Neural cell (in vitro differentiated cells): Measurements from ENCODE around the gene RAPGEF5. TPM values are rescaled to one million over a fixed set of nuclear protein-coding genes. Genes with fewer than 3 reads are reported as not detected.

ENCODE experiments used
- H2AFZ ChIP-seq: fragments of 200-600, 300-800 bp; sonication (generic), shearing (Covaris generic); 2 replicates; pipeline ENCODE4 v1.6.0; 2014; ENCODE audit warnings: low read depth, mild to moderate bottlenecking, antibody characterized with exemption, low read length, moderate library complexity
- H3F3A ChIP-seq: fragments of 200-600 bp; shearing (Covaris generic); 2 replicates; pipeline ENCODE4 v1.6.1; 2016; ENCODE audit warnings: mild to moderate bottlenecking, moderate library complexity, mixed read lengths, antibody characterized with exemption, low read length; ENCODE audit not compliant: insufficient read depth, poor library complexity, severe bottlenecking
- H3K27ac ChIP-seq: fragments of 200-600, 300-800 bp; sonication (generic), shearing (Covaris generic); 2 replicates; pipeline ENCODE4 v1.5.1; 2014; ENCODE audit warnings: mild to moderate bottlenecking, low read length, moderate library complexity
- H3K27me3 ChIP-seq: fragments of 300-800, 200-600 bp; sonication (generic), shearing (Covaris generic); 2 replicates; pipeline ENCODE4 v1.6.0; 2014; ENCODE audit warnings: mild to moderate bottlenecking, low read depth, low read length, moderate library complexity; ENCODE audit not compliant: insufficient read depth
- H3K36me3 ChIP-seq: fragments of 300-800, 200-600 bp; sonication (generic), shearing (Covaris generic); 2 replicates; pipeline ENCODE4 v1.5.1; 2014; ENCODE audit warnings: mild to moderate bottlenecking, antibody characterized with exemption, low read length, moderate library complexity; ENCODE audit not compliant: insufficient read depth
- H3K4me2 ChIP-seq: fragments of 300-800, 200-600 bp; sonication (generic), shearing (Covaris generic); 2 replicates; pipeline ENCODE4 v1.6.0; 2014; ENCODE audit warnings: mild to moderate bottlenecking, low read length
- H3K4me3 ChIP-seq: fragments of 300-800, 200-600 bp; sonication (generic), shearing (Covaris generic); 2 replicates; pipeline ENCODE4 v1.5.1; 2014; ENCODE audit warnings: mild to moderate bottlenecking, low read length, moderate library complexity
- H3K79me2 ChIP-seq: fragments of 200-600 bp; shearing (Covaris generic); replicated peaks from 2 replicates; pipeline ENCODE4 v1.6.0; 2014; ENCODE audit warnings: mild to moderate bottlenecking, low read length, moderate library complexity; ENCODE audit not compliant: insufficient read depth
- H3K9ac ChIP-seq: fragments of 300-800, 200-600 bp; sonication (generic), shearing (Covaris generic); 2 replicates; pipeline ENCODE4 v1.6.1; 2016; ENCODE audit warnings: mild to moderate bottlenecking, low read length, mixed read lengths
- H3K9me2 ChIP-seq: fragments of 200-600 bp; shearing (Covaris generic); 2 replicates; pipeline ENCODE4 v1.6.1; 2016; ENCODE audit warnings: mild to moderate bottlenecking, low read length, mixed read lengths; ENCODE audit not compliant: insufficient read depth
- H3K9me3 ChIP-seq: fragments of 200-600, 300-800 bp; sonication (generic), shearing (Covaris generic); 2 replicates; pipeline ENCODE4 v1.6.1; 2016; ENCODE audit warnings: mild to moderate bottlenecking, mixed run types, low read length, moderate library complexity, mixed read lengths
- H4K20me1 ChIP-seq: fragments of 200-600 bp; shearing (Covaris generic); 2 replicates; pipeline ENCODE4 v1.6.1; 2016; ENCODE audit warnings: mild to moderate bottlenecking, mixed run types; ENCODE audit not compliant: insufficient read depth
- EP300 ChIP-seq: fragments of 450-650 bp; conservative IDR thresholded peaks from 2 replicates; pipeline ENCODE4 v1.6.1; 2014; ENCODE audit warnings: antibody characterized with exemption, mild to moderate bottlenecking, moderate library complexity; ENCODE audit not compliant: poor library complexity, severe bottlenecking
- EZH2 ChIP-seq: fragments of 200-600, 300-800 bp; shearing (Covaris generic), sonication (generic); IDR thresholded peaks from 2 replicates; pipeline ENCODE4 v1.6.1; 2014; ENCODE audit warnings: antibody characterized with exemption, low read length, borderline replicate concordance, mild to moderate bottlenecking; ENCODE audit not compliant: insufficient read depth, poor library complexity, severe bottlenecking
- MXI1 ChIP-seq: fragments of 450-650 bp; conservative IDR thresholded peaks from 2 replicates; pipeline ENCODE4 v1.6.1; 2014; ENCODE audit warnings: antibody characterized with exemption, mild to moderate bottlenecking; ENCODE audit not compliant: poor library complexity, severe bottlenecking
- POLR2AphosphoS5 ChIP-seq: IDR thresholded peaks from 2 replicates; pipeline ENCODE4 v1.6.1; 2012
- RAD21 ChIP-seq: fragments of 450-650 bp; conservative IDR thresholded peaks from 2 replicates; pipeline ENCODE4 v1.6.1; 2014; ENCODE audit warnings: antibody characterized with exemption, mild to moderate bottlenecking, moderate library complexity
- REST ChIP-seq: IDR thresholded peaks from 2 replicates; pipeline ENCODE4 v1.6.1; 2012; ENCODE audit warnings: borderline replicate concordance
- SMC3 ChIP-seq: fragments of 450-650 bp; conservative IDR thresholded peaks from 2 replicates; pipeline ENCODE4 v1.6.1; 2014; ENCODE audit warnings: antibody characterized with exemption, mild to moderate bottlenecking, moderate library complexity; ENCODE audit not compliant: poor library complexity
- TAF1 ChIP-seq: IDR thresholded peaks from 2 replicates; pipeline ENCODE4 v1.6.1; 2012; ENCODE audit warnings: low read depth
- polyA plus RNA-seq: library from polyadenylated mRNA; depleted of rRNA; stranded (reverse); fragments of >200 nt; gene quantifications from 2 replicates; pipeline ENCODE4 v1.2.3, GENCODE V29; 2014
- TF ChIP-seq, protein P1 (sequence below): fragments of 450-650 bp; IDR thresholded peaks from 2 replicates; pipeline ENCODE4 v1.5.1; 2014; ENCODE audit warnings: antibody characterized with exemption, mild to moderate bottlenecking, moderate library complexity; ENCODE audit not compliant: poor library complexity, severe bottlenecking

Gene RAPGEF5
- polyA plus RNA-seq, 1 donor from 2014 or later, result 48.0 TPM

GRCh38 chr7:22231806-22232205, 125.1 kb downstream of the RAPGEF5 start:
- TF ChIP-seq TAF1 (no peak), EZH2 (no peak), REST (no peak), SMC3 (no peak), RAD21 (no peak), MXI1 (no peak), EP300 (no peak), POLR2AphosphoS5 (no peak)
- TF ChIP-seq, protein P1, sequence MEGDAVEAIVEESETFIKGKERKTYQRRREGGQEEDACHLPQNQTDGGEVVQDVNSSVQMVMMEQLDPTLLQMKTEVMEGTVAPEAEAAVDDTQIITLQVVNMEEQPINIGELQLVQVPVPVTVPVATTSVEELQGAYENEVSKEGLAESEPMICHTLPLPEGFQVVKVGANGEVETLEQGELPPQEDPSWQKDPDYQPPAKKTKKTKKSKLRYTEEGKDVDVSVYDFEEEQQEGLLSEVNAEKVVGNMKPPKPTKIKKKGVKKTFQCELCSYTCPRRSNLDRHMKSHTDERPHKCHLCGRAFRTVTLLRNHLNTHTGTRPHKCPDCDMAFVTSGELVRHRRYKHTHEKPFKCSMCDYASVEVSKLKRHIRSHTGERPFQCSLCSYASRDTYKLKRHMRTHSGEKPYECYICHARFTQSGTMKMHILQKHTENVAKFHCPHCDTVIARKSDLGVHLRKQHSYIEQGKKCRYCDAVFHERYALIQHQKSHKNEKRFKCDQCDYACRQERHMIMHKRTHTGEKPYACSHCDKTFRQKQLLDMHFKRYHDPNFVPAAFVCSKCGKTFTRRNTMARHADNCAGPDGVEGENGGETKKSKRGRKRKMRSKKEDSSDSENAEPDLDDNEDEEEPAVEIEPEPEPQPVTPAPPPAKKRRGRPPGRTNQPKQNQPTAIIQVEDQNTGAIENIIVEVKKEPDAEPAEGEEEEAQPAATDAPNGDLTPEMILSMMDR, result no peak
- H4K20me1 ChIP-seq, result no peaks in the 10 kb centered on the region
- no peak overlapping the region for H3K9ac ChIP-seq
- H3K27me3 ChIP-seq, result no peaks in the 10 kb centered on the region
- H3K4me2 ChIP-seq, result no peak overlapping the region
- no peak overlapping the region for H2AFZ ChIP-seq
- H3F3A ChIP-seq, result no peaks in the 10 kb centered on the region
- H3K36me3 ChIP-seq, result no peaks in the 10 kb centered on the region
- no peaks in the 10 kb centered on the region for H3K9me2 ChIP-seq
- H3K79me2 ChIP-seq, result no peaks in the 10 kb centered on the region
- H3K27ac ChIP-seq, result no peak overlapping the region
- no peak overlapping the region for H3K4me3 ChIP-seq
- no peaks in the 10 kb centered on the region for H3K9me3 ChIP-seq

DNA sequence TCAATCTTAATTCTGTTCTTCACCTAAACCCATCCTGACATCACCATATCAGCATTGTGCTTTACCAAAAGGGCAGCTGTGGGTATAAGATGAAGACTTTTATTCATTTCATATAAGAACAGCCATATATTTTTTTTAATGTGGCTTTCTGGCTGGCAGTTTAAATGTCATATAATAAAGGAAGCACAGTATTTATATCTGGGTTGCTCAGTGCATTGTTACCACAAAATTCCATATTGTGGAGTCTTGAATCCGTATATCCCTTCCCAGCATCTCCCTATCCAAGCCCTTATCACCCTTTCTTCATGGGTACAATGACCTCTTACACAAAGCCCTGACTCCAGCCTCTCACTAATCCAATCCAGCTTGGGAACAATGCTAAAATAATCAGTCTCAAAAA, 125.8 kb downstream of the RAPGEF5 start:
- TF ChIP-seq POLR2AphosphoS5 (no peak), EZH2 (no peak), MXI1 (no peak), REST (no peak), RAD21 (no peak)
- TF ChIP-seq, protein P1, result no peak
- no peaks in the 10 kb centered on the region for H4K20me1 ChIP-seq

More for the DNA sequence above, 125.8 kb downstream of the RAPGEF5 start:
- Histone ChIP-seq H3K9me3 (no peaks in the 10 kb centered on the region), H3F3A (no peaks in the 10 kb centered on the region), H3K79me2 (no peaks in the 10 kb centered on the region), H3K4me2 (no peak overlapping the region), H3K9me2 (no peaks in the 10 kb centered on the region), H3K27me3 (no peaks in the 10 kb centered on the region), H3K27ac (no peak overlapping the region), H3K4me3 (no peak overlapping the region), H3K9ac (no peak overlapping the region), H2AFZ (no peak overlapping the region), H3K36me3 (no peaks in the 10 kb centered on the region)
